Measurements from ENCODE around the gene CDKN2B-AS1.

CDKN2B-AS1 gene

DNA sequence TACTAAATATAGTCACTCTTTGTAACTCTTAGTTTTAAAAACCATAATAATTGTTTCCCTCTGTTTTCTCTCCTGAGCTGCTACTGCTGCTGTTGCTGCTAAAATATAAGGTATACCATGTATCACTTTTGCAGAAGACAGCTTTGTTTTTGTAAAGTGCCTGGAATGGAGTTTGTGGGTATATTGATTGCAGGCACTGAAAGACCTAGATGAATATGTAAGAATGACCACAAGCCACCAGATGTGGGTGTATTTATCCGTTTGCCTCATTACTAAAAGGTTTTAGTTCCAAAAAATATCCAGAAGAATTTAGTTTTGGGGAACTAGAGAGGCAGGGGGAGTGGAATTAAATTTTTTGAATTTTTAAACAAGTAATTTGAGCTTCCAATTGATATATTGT lies 165.6 kb downstream of the CDKN2B-AS1 start:
- no peak for DNase-seq

DNA sequence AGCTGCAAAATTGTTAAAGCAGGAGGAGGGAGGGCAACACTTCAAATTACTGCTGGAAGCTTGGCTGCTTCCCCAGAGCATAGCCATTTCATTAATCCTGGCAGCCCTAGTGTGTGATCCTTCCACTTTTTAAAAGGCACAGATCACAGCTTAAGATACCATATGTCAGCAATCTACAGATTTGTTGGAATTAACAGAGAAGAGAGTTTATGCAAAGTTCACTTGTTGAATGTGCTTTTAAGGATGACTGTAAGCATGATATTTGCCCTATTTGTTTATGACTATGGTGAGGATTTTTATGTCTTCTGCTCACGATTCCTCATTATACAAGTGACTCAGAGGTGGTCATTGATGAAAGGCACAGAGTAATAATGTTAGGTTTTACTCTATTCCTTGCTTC lies 170.6 kb downstream of the CDKN2B-AS1 start:
- DNase-seq: no peak

DNA sequence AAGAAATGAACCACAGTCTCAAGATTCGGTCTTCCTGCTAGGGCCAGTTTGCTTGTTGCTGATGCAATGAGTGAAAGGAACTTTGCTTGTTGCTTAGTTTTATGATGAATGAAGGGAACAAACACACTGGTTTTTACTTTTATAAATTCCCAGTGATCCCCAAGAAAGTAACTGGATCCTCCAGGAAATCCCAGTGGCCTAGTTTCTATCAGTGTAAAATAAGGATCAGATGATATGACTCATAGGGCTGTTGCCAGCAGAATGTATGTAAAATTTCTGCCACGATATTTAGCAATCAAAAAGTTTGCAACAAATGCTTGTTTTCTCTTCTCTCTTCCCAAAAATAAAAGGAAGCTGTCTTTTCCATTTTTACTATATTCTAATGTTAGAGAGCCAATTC lies 174.7 kb downstream of the CDKN2B-AS1 start:
- no peak for DNase-seq

DNA sequence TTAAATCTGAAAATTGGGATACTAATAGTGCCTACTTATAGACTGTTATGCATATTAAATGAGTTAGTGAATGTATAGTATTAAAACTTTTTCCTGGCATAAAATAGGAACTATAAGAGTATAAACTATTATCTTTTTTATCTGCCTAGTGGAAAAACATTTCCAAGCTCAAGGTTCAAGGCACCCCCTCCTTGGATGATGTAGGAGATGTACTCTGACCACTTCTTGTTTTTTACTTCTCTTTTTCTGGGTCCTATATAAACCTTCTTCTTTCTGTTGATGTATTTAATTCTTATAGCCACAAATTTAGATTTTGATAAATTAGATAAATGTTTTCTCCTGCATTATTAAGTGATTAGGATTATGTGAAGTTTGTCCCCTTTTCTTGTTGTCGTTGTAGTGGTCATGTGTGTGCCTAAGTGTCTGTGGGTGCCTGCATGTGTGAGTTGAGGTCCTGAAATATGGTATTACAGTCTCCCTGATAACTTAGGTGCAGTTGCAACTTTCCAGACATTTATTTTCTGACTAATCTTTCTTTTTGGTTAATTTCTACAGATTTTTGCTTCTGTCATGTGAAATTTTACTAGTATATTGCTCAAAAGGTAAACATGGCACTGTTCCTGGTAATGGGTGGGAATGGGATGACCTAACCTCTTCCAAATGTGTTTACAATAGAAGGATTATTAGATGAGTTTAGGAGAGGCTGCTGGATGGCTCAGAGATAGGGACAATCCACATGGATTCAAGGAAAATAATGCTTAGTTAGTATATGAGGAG lies 175.3 kb downstream of the CDKN2B-AS1 start:
- no peak for DNase-seq
